Peyer's patch (tissue), 4 donors: Measurements from ENCODE around the gene PRR5L.

Source experiments
- CTCF ChIP-seq, 6 experiments: fragments of 450-650 bp in 4 of 6; fragments of 200-600 bp in 2 of 6; sonication (generic) in 1 of 6; IDR thresholded peaks; one replicate each; pipeline ENCODE4 v1.5.1; 2017 to 2019; ENCODE audit warnings: antibody characterized with exemption in 6 of 6, mild to moderate bottlenecking in 3 of 6, moderate library complexity in 1 of 6
- POLR2A ChIP-seq, 2 donors: fragments of 450-650 bp; IDR thresholded peaks; one replicate each; pipeline ENCODE4 v1.5.1; 2017; ENCODE audit warnings: antibody characterized with exemption in 2 of 2, mild to moderate bottlenecking in 2 of 2, moderate library complexity in 2 of 2

GRCh38 chr11:36464720-36465119, 168.6 kb downstream of the PRR5L start:
- TF ChIP-seq POLR2A (IDR thresholded peaks at IDR 0.05) (no peak), CTCF (IDR thresholded peaks at IDR 0.05) (no peak)
